ENCODE measurements around the gene EPS15.
"Not testable (repeated sequence)": the region's sequence is repeated elsewhere in the genome, so short reads cannot be mapped to it uniquely, and the experiment has no call there.

EPS15 gene

GRCh38 chr1:51512606-51513005 is 6.5 kb downstream of the EPS15 start:
- no peak for DNase-seq

- no peak for DNase-seq
Observed at GRCh38 chr1:51512120-51512519, 6.9 kb downstream of the EPS15 start.

GRCh38 chr1:51509773-51510172 is 9.3 kb downstream of the EPS15 start:
- no peak for DNase-seq

- DNase-seq: no peak
Observed at GRCh38 chr1:51506537-51506936, 12.5 kb downstream of the EPS15 start.

- no peak for DNase-seq
Observed at GRCh38 chr1:51504806-51505525, 14.1 kb downstream of the EPS15 start.

- DNase-seq: not testable (repeated sequence)
Observed at GRCh38 chr1:51501218-51501630, 17.8 kb downstream of the EPS15 start.

- no peak for DNase-seq
Observed at GRCh38 chr1:51499694-51500093, 19.4 kb downstream of the EPS15 start.

GRCh38 chr1:51498924-51499323 is 20.1 kb downstream of the EPS15 start:
- no peak for DNase-seq

- DNase-seq: no peak
Observed at GRCh38 chr1:51497340-51497739, 21.7 kb downstream of the EPS15 start.

- no peak for DNase-seq
Observed at GRCh38 chr1:51494138-51494830, 24.8 kb downstream of the EPS15 start.

- DNase-seq: no peak
Observed at GRCh38 chr1:51491166-51491981, 27.7 kb downstream of the EPS15 start.

GRCh38 chr1:51489472-51489871 is 29.6 kb downstream of the EPS15 start:
- DNase-seq: no peak

GRCh38 chr1:51488372-51489050 is 30.6 kb downstream of the EPS15 start:
- DNase-seq: no peak

- no peak for DNase-seq
Observed at GRCh38 chr1:51487628-51488027, 31.4 kb downstream of the EPS15 start.

- DNase-seq: no peak
Observed at GRCh38 chr1:51484591-51484990, 34.5 kb downstream of the EPS15 start.

- no peak for DNase-seq
Observed at GRCh38 chr1:51482881-51483280, 36.2 kb downstream of the EPS15 start.

- DNase-seq: not testable (repeated sequence)
Observed at GRCh38 chr1:51474832-51475620, 44.0 kb downstream of the EPS15 start.

GRCh38 chr1:51473331-51474115 is 45.5 kb downstream of the EPS15 start:
- DNase-seq: no peak

- DNase-seq: no peak
Observed at GRCh38 chr1:51472359-51472758, 46.7 kb downstream of the EPS15 start.

- DNase-seq: no peak
Observed at GRCh38 chr1:51469518-51469917, 49.5 kb downstream of the EPS15 start.

GRCh38 chr1:51464828-51465227 is 54.2 kb downstream of the EPS15 start:
- DNase-seq: no peak

All from CD4-positive, alpha-beta T cell treated with Interleukin-6 for 4 hours (primary cell).